ENCODE data around the gene PTPN22.

- TF ChIP-seq CTCF (IDR thresholded peaks at IDR 0.05; ENCODE audit: insufficient read depth, low read length, poor library complexity, severe bottlenecking): no peak
- TF ChIP-seq EZH2phosphoT487 (conservative IDR thresholded peaks at IDR 0.05; ENCODE audit: low read length): no peak
These were observed 27.6 kb upstream of the PTPN22 start for GRCh38 chr1:113899111-113899510.

Measured in SU-DHL-6 (cell line).